OCI-LY1 (cell line): ENCODE measurements around the gene TENM4.
A peak's percentile ranks its signal among the peaks of the same experiment; 100 is the strongest.

ENCODE experiments used
- H2AFZ ChIP-seq: fragments of 200-600 bp; sonication (generic), shearing (Covaris generic); 2 replicates; pipeline ENCODE4 v1.6.0; 2014; ENCODE audit warnings: antibody characterized with exemption, mild to moderate bottlenecking, low read length
- H3F3A ChIP-seq: fragments of 200-600 bp; sonication (generic), shearing (Covaris generic); 2 replicates; pipeline ENCODE4 v1.6.0; 2014; ENCODE audit warnings: mild to moderate bottlenecking, antibody characterized with exemption, low read length, moderate library complexity; ENCODE audit not compliant: insufficient read depth
- H3K27ac ChIP-seq: fragments of 200-600 bp; sonication (generic); 2 replicates; pipeline ENCODE4 v1.5.1; 2014; ENCODE audit warnings: low read length, mixed run types, mild to moderate bottlenecking, low read depth; ENCODE audit not compliant: poor library complexity, severe bottlenecking
- H3K27me3 ChIP-seq: fragments of 200-600 bp; sonication (generic); 2 replicates; pipeline ENCODE4 v1.6.0; 2014; ENCODE audit warnings: antibody characterized with exemption, mild to moderate bottlenecking, low read length, moderate library complexity; ENCODE audit not compliant: insufficient read depth
- H3K36me3 ChIP-seq: fragments of 200-600 bp; sonication (generic); 2 replicates; pipeline ENCODE4 v1.6.1; 2014; ENCODE audit warnings: mild to moderate bottlenecking, antibody characterized with exemption, low read length, moderate library complexity, mixed read lengths; ENCODE audit not compliant: insufficient read depth
- H3K4me1 ChIP-seq: fragments of 200-600 bp; sonication (generic); 2 replicates; pipeline ENCODE4 v1.5.1; 2014; ENCODE audit warnings: mild to moderate bottlenecking, low read length, moderate library complexity; ENCODE audit not compliant: insufficient read depth, severe bottlenecking
- H3K4me2 ChIP-seq: fragments of 200-600 bp; sonication (generic), shearing (Covaris generic); 2 replicates; pipeline ENCODE4 v1.6.1; 2014; ENCODE audit warnings: low read length
- H3K4me3 ChIP-seq: fragments of 200-600 bp; sonication (generic); 2 replicates; pipeline ENCODE4 v1.5.1; 2014; ENCODE audit warnings: low read length, low read depth, mild to moderate bottlenecking, mixed read lengths; ENCODE audit not compliant: poor library complexity, severe bottlenecking
- H3K79me2 ChIP-seq: fragments of 200-600 bp; shearing (Covaris generic); 2 replicates; pipeline ENCODE4 v1.6.1; 2016; ENCODE audit warnings: mixed run types, low read length, mixed read lengths; ENCODE audit not compliant: insufficient read depth
- H3K9ac ChIP-seq: fragments of 200-600 bp; sonication (generic), shearing (Covaris generic); 2 replicates; pipeline ENCODE4 v1.6.1; 2014; ENCODE audit warnings: mild to moderate bottlenecking, low read length, mixed read lengths
- H3K9me2 ChIP-seq: fragments of 200-600 bp; sonication (generic), shearing (Covaris generic); 2 replicates; pipeline ENCODE4 v1.6.1; 2014; ENCODE audit warnings: low read depth, mild to moderate bottlenecking, low read length, mixed read lengths
- H3K9me3 ChIP-seq: fragments of 200-600 bp; shearing (Covaris generic); 2 replicates; pipeline ENCODE4 v1.6.1; 2014; ENCODE audit warnings: low read length, mixed read lengths
- H4K20me1 ChIP-seq: fragments of 200-600 bp; sonication (generic), shearing (Covaris generic); 2 replicates; pipeline ENCODE4 v1.6.0; 2016; ENCODE audit warnings: mild to moderate bottlenecking, low read length; ENCODE audit not compliant: insufficient read depth
- CTCF ChIP-seq: fragments of 200-600 bp; sonication (generic), shearing (Covaris generic); IDR thresholded peaks from 2 replicates; pipeline ENCODE4 v1.5.1; 2017; ENCODE audit warnings: mild to moderate bottlenecking, antibody characterized with exemption, low read length, moderate library complexity, mixed read lengths
- EZH2 ChIP-seq: fragments of 200-600 bp; sonication (generic), shearing (Covaris generic); IDR thresholded peaks from 2 replicates; pipeline ENCODE4 v1.8.0; 2017; ENCODE audit warnings: borderline replicate concordance, mixed run types, mild to moderate bottlenecking, antibody characterized with exemption, low read length, moderate library complexity, mixed read lengths

Gene TENM4

GRCh38 chr11:79077702-79078330 is 363.0 kb downstream of the TENM4 start:
- Histone ChIP-seq H3F3A (no peaks in the 10 kb centered on the region), H3K9me2 (no peaks in the 10 kb centered on the region), H3K4me2 (no peak overlapping the region), H3K79me2 (no peaks in the 10 kb centered on the region), H3K36me3 (no peaks in the 10 kb centered on the region), H2AFZ (no peak overlapping the region), H3K4me1 (no peaks in the 10 kb centered on the region), H3K9me3 (no peaks in the 10 kb centered on the region), H3K27ac (no peak overlapping the region), H4K20me1 (no peaks in the 10 kb centered on the region), H3K9ac (no peak overlapping the region), H3K27me3 (no peaks in the 10 kb centered on the region), H3K4me3 (no peak overlapping the region)
- no peak for TF ChIP-seq CTCF
- no peak for TF ChIP-seq EZH2

- H3K27ac ChIP-seq: no peak overlapping the region
- no peak overlapping the region for H3K9ac ChIP-seq
- no peak overlapping the region for H3K4me2 ChIP-seq
- H3K9me3 ChIP-seq: no peaks in the 10 kb centered on the region
- no peaks in the 10 kb centered on the region for H3K4me1 ChIP-seq
- no peaks in the 10 kb centered on the region for H3K9me2 ChIP-seq
- no peaks in the 10 kb centered on the region for H3F3A ChIP-seq
- no peak overlapping the region for H3K4me3 ChIP-seq
- no peak overlapping the region for H2AFZ ChIP-seq
- TF ChIP-seq EZH2: no peak
- TF ChIP-seq CTCF: peak; percentile 50
- no peaks in the 10 kb centered on the region for H3K36me3 ChIP-seq
- no peaks in the 10 kb centered on the region for H4K20me1 ChIP-seq
- H3K27me3 ChIP-seq: no peaks in the 10 kb centered on the region
- H3K79me2 ChIP-seq: no peaks in the 10 kb centered on the region
Measured at GRCh38 chr11:79076526-79077115, 364.2 kb downstream of the TENM4 start.

- Histone ChIP-seq H3K79me2 (no peaks in the 10 kb centered on the region), H3K4me3 (no peak overlapping the region), H4K20me1 (no peaks in the 10 kb centered on the region), H2AFZ (no peak overlapping the region), H3K36me3 (no peaks in the 10 kb centered on the region), H3K4me1 (no peaks in the 10 kb centered on the region), H3K9me3 (no peaks in the 10 kb centered on the region), H3K27me3 (no peaks in the 10 kb centered on the region), H3K27ac (no peak overlapping the region), H3F3A (no peaks in the 10 kb centered on the region), H3K9me2 (no peaks in the 10 kb centered on the region), H3K4me2 (no peak overlapping the region), H3K9ac (no peak overlapping the region)
- TF ChIP-seq EZH2: no peak
- no peak for TF ChIP-seq CTCF
Measured at GRCh38 chr11:79074547-79074946, 366.3 kb downstream of the TENM4 start.
